Measurements from ENCODE around the gene HTR2B.

DNA sequence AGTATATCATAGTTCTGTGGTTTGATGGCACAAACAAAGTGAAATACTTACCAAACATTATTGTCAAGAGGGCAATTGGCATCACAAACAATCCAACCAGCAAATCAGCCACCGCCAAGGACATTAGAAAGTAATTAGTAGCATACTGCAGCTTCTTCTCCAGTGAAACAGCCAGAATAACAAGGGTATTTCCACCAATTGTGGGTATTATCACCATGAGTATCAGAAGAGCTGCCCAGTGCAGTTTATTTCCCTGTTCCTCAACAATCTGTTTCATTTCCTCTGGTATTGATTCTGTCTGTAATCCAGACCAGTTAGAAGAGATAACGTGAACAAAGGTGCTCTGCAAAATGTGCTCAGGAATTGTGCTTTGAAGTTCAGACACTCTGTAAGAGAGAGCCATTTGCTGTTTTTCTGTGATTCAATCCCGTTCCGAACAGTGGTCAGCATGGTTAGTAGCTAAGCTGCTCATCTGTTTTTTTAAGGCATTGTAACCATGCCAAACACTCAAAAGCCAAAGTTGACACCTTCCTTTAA is 1.4 kb downstream of the HTR2B start:
- TF ChIP-seq, protein P1, sequence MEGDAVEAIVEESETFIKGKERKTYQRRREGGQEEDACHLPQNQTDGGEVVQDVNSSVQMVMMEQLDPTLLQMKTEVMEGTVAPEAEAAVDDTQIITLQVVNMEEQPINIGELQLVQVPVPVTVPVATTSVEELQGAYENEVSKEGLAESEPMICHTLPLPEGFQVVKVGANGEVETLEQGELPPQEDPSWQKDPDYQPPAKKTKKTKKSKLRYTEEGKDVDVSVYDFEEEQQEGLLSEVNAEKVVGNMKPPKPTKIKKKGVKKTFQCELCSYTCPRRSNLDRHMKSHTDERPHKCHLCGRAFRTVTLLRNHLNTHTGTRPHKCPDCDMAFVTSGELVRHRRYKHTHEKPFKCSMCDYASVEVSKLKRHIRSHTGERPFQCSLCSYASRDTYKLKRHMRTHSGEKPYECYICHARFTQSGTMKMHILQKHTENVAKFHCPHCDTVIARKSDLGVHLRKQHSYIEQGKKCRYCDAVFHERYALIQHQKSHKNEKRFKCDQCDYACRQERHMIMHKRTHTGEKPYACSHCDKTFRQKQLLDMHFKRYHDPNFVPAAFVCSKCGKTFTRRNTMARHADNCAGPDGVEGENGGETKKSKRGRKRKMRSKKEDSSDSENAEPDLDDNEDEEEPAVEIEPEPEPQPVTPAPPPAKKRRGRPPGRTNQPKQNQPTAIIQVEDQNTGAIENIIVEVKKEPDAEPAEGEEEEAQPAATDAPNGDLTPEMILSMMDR (IDR thresholded peaks at IDR 0.05 in 4 of 5, conservative IDR thresholded peaks at IDR 0.05 in 1 of 5): no peak
- TF ChIP-seq POLR2A (IDR thresholded peaks at IDR 0.05): no peak

Measured in gastrocnemius medialis (tissue), 4 donors.